HepG2 (cell line): ENCODE measurements around the gene CX3CR1. TPM values are rescaled to one million over a fixed set of nuclear protein-coding genes. Genes with fewer than 3 reads are reported as not detected.

Experiments used
- ATAC-seq: fragments of 200-7000 bp; cut with Tn5 transposase; 3 replicates; pipeline ENCODE4 v1.9.1; 2020; ENCODE audit warnings: mild to moderate bottlenecking, moderate library complexity
- BruUV-seq: library from RNA; stranded (reverse); fragments of 400-500 nt; replicated peaks from 2 replicates; lab custom pipeline; 2021; lab: Mats Ljungman, UMichigan
- CTCF ChIA-PET: fragments of 300-600 bp; formaldehyde crosslinking; extraction: SDS; loops from one replicate; lab custom pipeline; 2021; ENCODE audit warnings: low total read pairs, inconsistent platforms, low intra/inter-chr PET ratio; lab: Yijun Ruan, JAX
- POLR2A ChIA-PET: fragments of 350-600 bp; sonication (Branson Sonifier 250); formaldehyde crosslinking; loops from one replicate; lab custom pipeline; 2020; ENCODE audit warnings: antibody characterized with exemption, inconsistent platforms; lab: Yijun Ruan, JAX
- DNase-seq: peaks from one replicate; pipeline ENCODE4 v3.0.0-alpha.2; 2015; ENCODE audit warnings: low spot score
- FAIRE-seq: peaks from 3 replicates; lab custom pipeline; 2011; peaks lifted over from hg19 to GRCh38; lab: Jason Lieb, UNC
- H2AFZ ChIP-seq: one replicate; pipeline ENCODE4 v1.6.1; 2011; ENCODE audit warnings: low read length, inconsistent platforms
- H3K27ac ChIP-seq: fragments of 300-600 bp; 3 replicates; pipeline ENCODE4 v1.8.0; 2011; ENCODE audit warnings: mixed run types, mild to moderate bottlenecking, mixed read lengths, low read length, inconsistent platforms; ENCODE audit not compliant: insufficient read depth; ENCODE audit errors: extremely low read length
- H3K27me3 ChIP-seq, 2 experiments: fragments of 200-600 bp in 1 of 2; 2 replicates in 1 of 2; 3 replicates in 1 of 2; pipeline versions ENCODE4 v1.6.0 to v1.8.0; 2011; ENCODE audit warnings: low read length in 2 of 2, mild to moderate bottlenecking in 2 of 2, moderate library complexity in 2 of 2, inconsistent platforms in 1 of 2; ENCODE audit not compliant: insufficient read depth in 2 of 2, control insufficient read depth in 1 of 2
- H3K36me3 ChIP-seq, 2 experiments: fragments of 200-600 bp in 1 of 2; replicated peaks in 1 of 2; 2 replicates in 1 of 2; 3 replicates in 1 of 2; pipeline versions ENCODE4 v1.5.1 to v1.8.0; 2011; ENCODE audit warnings: low read length in 2 of 2, inconsistent platforms in 1 of 2; ENCODE audit not compliant: insufficient read depth in 2 of 2, control insufficient read depth in 1 of 2
- H3K4me1 ChIP-seq: 2 replicates; pipeline ENCODE4 v1.5.1; 2012; ENCODE audit warnings: low read length, inconsistent platforms; ENCODE audit not compliant: insufficient read depth
- H3K4me2 ChIP-seq: 2 replicates; pipeline ENCODE4 v1.6.0; 2011; ENCODE audit warnings: low read depth, low read length, inconsistent platforms
- H3K4me3 ChIP-seq, 3 experiments: fragments of 200-600 bp in 1 of 3; sonication (generic), shearing (Covaris generic) in 1 of 3; replicated peaks in 1 of 3; 2 replicates each; pipeline ENCODE4 v1.5.1; 2011 to 2016; ENCODE audit warnings: low read length in 3 of 3, inconsistent platforms in 2 of 3, low read depth in 2 of 3, mild to moderate bottlenecking in 2 of 3, control low read depth in 1 of 3, mixed read lengths in 1 of 3; ENCODE audit not compliant: insufficient read depth in 1 of 3
- H3K79me2 ChIP-seq: one replicate; pipeline ENCODE4 v1.6.1; 2011; ENCODE audit warnings: low read length, inconsistent platforms; ENCODE audit not compliant: insufficient read depth
- H3K9ac ChIP-seq: 2 replicates; pipeline ENCODE4 v1.6.0; 2011; ENCODE audit warnings: mild to moderate bottlenecking, low read depth, low read length, inconsistent platforms; ENCODE audit not compliant: insufficient read depth
- H3K9me3 ChIP-seq: 2 replicates; pipeline ENCODE4 v1.5.1; 2012; ENCODE audit warnings: mild to moderate bottlenecking, low read length
- H4K20me1 ChIP-seq: 2 replicates; pipeline ENCODE4 v1.6.0; 2011; ENCODE audit warnings: inconsistent platforms, mild to moderate bottlenecking, low read length, moderate library complexity; ENCODE audit not compliant: insufficient read depth
- EHMT2 ChIP-seq: fragments of 200-600 bp; sonication (generic); IDR thresholded peaks from 2 replicates; pipeline ENCODE4 v1.7.0; 2017; ENCODE audit warnings: antibody characterized with exemption, low read depth, low read length, borderline replicate concordance
- KDM5A ChIP-seq: fragments of 200-600 bp; sonication (generic); IDR thresholded peaks from 2 replicates; pipeline ENCODE4 v1.7.0; 2018; ENCODE audit warnings: antibody characterized with exemption, mild to moderate bottlenecking, low read length, borderline replicate concordance
- KLF9 ChIP-seq: IDR thresholded peaks from 2 replicates; pipeline ENCODE4 v1.6.1; 2016; ENCODE audit warnings: low read depth
- MAF1 ChIP-seq: sonication (generic); formaldehyde crosslinking; IDR thresholded peaks from 2 replicates; pipeline ENCODE4 v1.5.0; 2020; ENCODE audit warnings: missing genetic modification reagents, borderline replicate concordance
- POGK ChIP-seq: sonication (generic); formaldehyde crosslinking; conservative IDR thresholded peaks from 2 replicates; pipeline ENCODE4 v1.8.0; 2022; ENCODE audit warnings: mild to moderate bottlenecking, moderate library complexity, missing genetic modification reagents
- SIN3A ChIP-seq: IDR thresholded peaks from 2 replicates; pipeline ENCODE4 v1.6.1; 2011; ENCODE audit warnings: low read depth, mild to moderate bottlenecking, control low read depth, low read length, borderline replicate concordance
- SOX5 ChIP-seq: IDR thresholded peaks from 2 replicates; pipeline ENCODE4 v1.6.1; 2016; ENCODE audit warnings: borderline replicate concordance
- TEAD3 ChIP-seq: optimal IDR thresholded peaks from 2 replicates; pipeline ENCODE3; 2016; ENCODE audit warnings: borderline replicate concordance
- ZNF24 ChIP-seq: fragments of 450-650 bp; IDR thresholded peaks from 2 replicates; pipeline ENCODE4 v1.6.1; 2017; ENCODE audit warnings: antibody characterized with exemption, mild to moderate bottlenecking
- ZNF253 ChIP-seq: sonication (generic); formaldehyde crosslinking; IDR thresholded peaks from 2 replicates; pipeline ENCODE4 v1.8.0; 2022; ENCODE audit warnings: mild to moderate bottlenecking, missing genetic modification reagents, borderline replicate concordance
- ZNF274 ChIP-seq: sonication (generic); formaldehyde crosslinking; IDR thresholded peaks from 2 replicates; pipeline ENCODE4 v1.5.1; 2020; ENCODE audit warnings: mild to moderate bottlenecking, missing genetic modification reagents
- ZNF326 ChIP-seq: sonication (generic); formaldehyde crosslinking; IDR thresholded peaks from 2 replicates; pipeline ENCODE4 v1.4.0; 2020; ENCODE audit warnings: missing genetic modification reagents, borderline replicate concordance
- WGBS: methylation state at CpG from one replicate; pipeline ENCODE4 v1.1.6; 2017; ENCODE audit warnings: low lambda C conversion rate; 5-methylcytosine and 5-hydroxymethylcytosine counted together
- in situ Hi-C: cut with HindIII; loops from 2 replicates; pipeline ENCODE4 v1.10.0; 2017; ENCODE audit warnings: low pct_unique_long_range_greater_than_20kb; ENCODE audit not compliant: extremely low pct_ligation_motif_present
- intact Hi-C: fragments of 100-400 bp; cut with micrococcal nuclease; formaldehyde crosslinking; loops from one replicate; pipeline ENCODE4 v1.10.0; 2022; ENCODE audit not compliant: unreplicated experiment
- polyA plus RNA-seq, 8 experiments: library from polyadenylated mRNA; depleted of rRNA in 3 of 8; stranded (reverse) in 7 of 8; unstranded in 1 of 8; fragments of >200 nt; fragmentation: Illumina TruSeq in 4 of 8; extraction: Trizol in 4 of 8; gene quantifications; 2 replicates each; pipeline versions ENCODE4 v1.2.1 to v1.2.3, GENCODE V29; 2011 to 2016; ENCODE audit warnings: low read depth in 4 of 8, missing spikeins in 1 of 8, mixed read lengths in 1 of 8; ENCODE audit not compliant: insufficient read depth in 1 of 8
- total RNA-seq, 5 experiments: library from RNA; depleted of rRNA; stranded (reverse); fragments of >200 nt; fragmentation: Illumina TruSeq; extraction: Trizol; gene quantifications; 2 replicates each; pipeline ENCODE4 v1.2.3, GENCODE V29; 2016; ENCODE audit warnings: low read depth in 1 of 5
- TF ChIP-seq, protein P1 (sequence below): sonication (generic); formaldehyde crosslinking; IDR thresholded peaks from 2 replicates; pipeline ENCODE4 v1.5.0; 2020; ENCODE audit warnings: mild to moderate bottlenecking, low read depth, missing genetic modification reagents, borderline replicate concordance

CX3CR1 gene
- total and polyA plus RNA-seq, 2 of the 13 experiments (the other 11 are each of a cell fraction or from before 2014, with no cell fraction given), result not detected

GRCh38 chr3:39224288-39224687 lies 55.5 kb downstream of the CX3CR1 start:
- Histone ChIP-seq H3K4me2 (no peak overlapping the region), H4K20me1 (no peaks in the 10 kb centered on the region), H3K9me3 (no peaks in the 10 kb centered on the region), H3K36me3 (no peaks in the 10 kb centered on the region), H3K4me3 (no peak overlapping the region), H3K9ac (no peak overlapping the region), H3K27ac (no peak overlapping the region), H2AFZ (no peak overlapping the region), H3K79me2 (no peaks in the 10 kb centered on the region), H3K4me1 (no peaks in the 10 kb centered on the region), H3K27me3 (no peaks in the 10 kb centered on the region)
- peak; percentile 54; the same call in 1 of the 3 replicates for ATAC-seq
- 0% methylated on average over 2 of the region's 2 CpGs for WGBS
- peak; percentile 4 for DNase-seq
- POLR2A ChIA-PET, result no interaction called here
- TF ChIP-seq POGK (CRISPR knock-in tag) (no peak), MAF1 (no peak), KLF9 (CRISPR knock-in tag) (no peak), EHMT2 (no peak), ZNF24 (no peak), ZNF274 (no peak), ZNF326 (no peak), ZNF253 (CRISPR knock-in tag) (no peak), KDM5A (no peak), TEAD3 (CRISPR knock-in tag) (no peak), SOX5 (CRISPR knock-in tag) (no peak), SIN3A (no peak)
- TF ChIP-seq, protein P1, sequence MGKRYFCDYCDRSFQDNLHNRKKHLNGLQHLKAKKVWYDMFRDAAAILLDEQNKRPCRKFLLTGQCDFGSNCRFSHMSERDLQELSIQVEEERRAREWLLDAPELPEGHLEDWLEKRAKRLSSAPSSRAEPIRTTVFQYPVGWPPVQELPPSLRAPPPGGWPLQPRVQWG (CRISPR knock-in tag), result no peak
- FAIRE-seq, result no peak
- in situ Hi-C loops (no loop called here), intact Hi-C loops (no loop called here)
- CTCF ChIA-PET, result no interaction called here
- BruUV-seq, result no TSS peak
